GM21360 (cell line): ENCODE data around the gene MAP3K8.
A peak's percentile ranks its signal among the peaks of the same experiment; 100 is the strongest.
"Not testable (repeated sequence)": the region's sequence is repeated elsewhere in the genome, so short reads cannot be mapped to it uniquely, and the experiment has no call there.

Experiments
- ATAC-seq: cut with Tn5 transposase; IDR thresholded peaks from one replicate; pipeline ENCODE4 v1.9.1; 2021; ENCODE audit warnings: mild to moderate bottlenecking, moderate library complexity; ENCODE audit not compliant: unreplicated experiment

Gene MAP3K8

GRCh38 chr10:30443049-30443448 is 9.1 kb downstream of the MAP3K8 start:
- ATAC-seq: no peak

GRCh38 chr10:30445711-30446110 is 11.7 kb downstream of the MAP3K8 start:
- ATAC-seq: no peak

GRCh38 chr10:30447125-30447799 is 13.3 kb downstream of the MAP3K8 start:
- peak; percentile 52 for ATAC-seq

GRCh38 chr10:30448092-30448491 is 14.1 kb downstream of the MAP3K8 start:
- no peak for ATAC-seq

GRCh38 chr10:30453764-30454527 is 20.0 kb downstream of the MAP3K8 start:
- ATAC-seq: no peak

- no peak for ATAC-seq
Measured at GRCh38 chr10:30454744-30455510, 20.9 kb downstream of the MAP3K8 start.

GRCh38 chr10:30455816-30456215 is 21.8 kb downstream of the MAP3K8 start:
- peak; percentile 51 for ATAC-seq

GRCh38 chr10:30456266-30456665 is 22.3 kb downstream of the MAP3K8 start:
- ATAC-seq: peak; percentile 57

GRCh38 chr10:30459283-30459682 is 25.3 kb downstream of the MAP3K8 start:
- ATAC-seq: no peak

- ATAC-seq: no peak
Measured at GRCh38 chr10:30460121-30460520, 26.1 kb downstream of the MAP3K8 start.

- no peak for ATAC-seq
Measured at GRCh38 chr10:30462513-30462912, 28.5 kb downstream of the MAP3K8 start.

GRCh38 chr10:30463944-30464451 is 30.0 kb downstream of the MAP3K8 start:
- ATAC-seq: no peak

- ATAC-seq: no peak
Measured at GRCh38 chr10:30464675-30465074, 30.7 kb downstream of the MAP3K8 start.

- ATAC-seq: no peak
Measured at GRCh38 chr10:30466445-30466844, 32.5 kb downstream of the MAP3K8 start.

- ATAC-seq: peak; percentile 61
Measured at GRCh38 chr10:30467651-30468338, 33.8 kb downstream of the MAP3K8 start.

- no peak for ATAC-seq
Measured at GRCh38 chr10:30472414-30473155, 38.6 kb downstream of the MAP3K8 start.

- not testable (repeated sequence) for ATAC-seq
Measured at GRCh38 chr10:30475515-30475914, 41.5 kb downstream of the MAP3K8 start.

- ATAC-seq: no peak
Measured at GRCh38 chr10:30476511-30477155, 42.6 kb downstream of the MAP3K8 start.

- not testable (repeated sequence) for ATAC-seq
Measured at GRCh38 chr10:30479513-30479912, 45.5 kb downstream of the MAP3K8 start.

GRCh38 chr10:30481603-30482002 is 47.6 kb downstream of the MAP3K8 start:
- no peak for ATAC-seq
